Activated CD4-positive, alpha-beta memory T cell treated with anti-CD3 and anti-CD28 coated beads for 36 hours (primary cell): Measurements from ENCODE around the gene SLC12A6. TPM values are rescaled to one million over a fixed set of nuclear protein-coding genes. Genes with fewer than 3 reads are reported as not detected.

ENCODE experiments used
- CTCF ChIA-PET: fragments of 350-600 bp; sonication (Branson Sonifier 250); formaldehyde crosslinking; loops from one replicate; lab custom pipeline; 2021; ENCODE audit warnings: antibody characterized with exemption, inconsistent platforms; lab: Charles Lee
- POLR2A ChIA-PET: fragments of 350-600 bp; sonication (Branson Sonifier 250); formaldehyde crosslinking; loops from one replicate; lab custom pipeline; 2021; ENCODE audit warnings: antibody characterized with exemption; lab: Charles Lee
- DNase-seq: peaks from one replicate; pipeline ENCODE4 v3.0.0-alpha.2; 2020
- H3K27ac Mint-ChIP-seq: one replicate; pipeline ENCODE4 v1.8.0; 2021; ENCODE audit warnings: mixed read lengths
- H3K27me3 Mint-ChIP-seq: one replicate; pipeline ENCODE4 v1.8.0; 2021; ENCODE audit warnings: mixed read lengths
- H3K36me3 Mint-ChIP-seq: one replicate; pipeline ENCODE4 v1.8.0; 2021; ENCODE audit warnings: mixed read lengths
- H3K4me1 Mint-ChIP-seq: one replicate; pipeline ENCODE4 v1.8.0; 2021; ENCODE audit warnings: low read depth, mixed read lengths
- H3K4me3 Mint-ChIP-seq: one replicate; pipeline ENCODE4 v1.8.0; 2021; ENCODE audit warnings: mild to moderate bottlenecking, mixed read lengths
- H3K9me3 Mint-ChIP-seq: one replicate; pipeline ENCODE4 v1.8.0; 2021; ENCODE audit warnings: mixed read lengths
- intact Hi-C: fragments of 100-400 bp; cut with micrococcal nuclease; formaldehyde crosslinking; loops from one replicate; pipeline ENCODE4 v1.15.1; 2023
- total RNA-seq, 2 experiments: library from RNA; stranded (reverse); gene quantifications; one replicate each; pipeline ENCODE4 v1.2.3, GENCODE V29; 2021

The SLC12A6 gene
- total RNA-seq, 2 experiments from 2014 or later, result 18.4 to 18.5 TPM

- POLR2A ChIA-PET, result interaction anchor here (1.0 to 2.4 kb wide), 5 partner anchors 9 to 16 kb away, joined by 3 to 9 read pairs (median 4); partner anchors contain the start of genes NOP10, NUTM1 and SLC12A6
- intact Hi-C loops, result loop anchor here (1.0 kb wide), 1 partner anchor 10 kb away; no protein-coding TSS in a partner anchor
These were observed 9.7 kb downstream of the SLC12A6 start for GRCh38 chr15:34327906-34328305.

DNA sequence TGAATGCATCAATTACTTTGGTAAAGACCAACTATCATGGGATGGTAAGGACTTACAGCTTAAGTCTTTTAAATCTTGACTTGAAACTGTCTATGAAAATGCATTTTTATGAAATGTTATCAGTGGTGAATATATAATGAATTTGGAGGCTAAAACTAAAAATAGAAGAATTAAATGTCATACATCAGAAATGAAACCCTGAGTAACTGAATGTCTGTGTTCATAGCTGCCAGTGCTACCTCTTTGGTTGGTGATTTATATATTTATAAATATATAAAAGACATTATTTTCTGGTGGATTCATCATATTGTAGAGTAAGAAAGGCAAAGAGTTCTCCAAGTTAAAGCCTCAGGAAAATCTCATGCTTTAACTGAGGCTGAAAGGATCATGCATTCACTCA lies 12.2 kb downstream of the SLC12A6 start:
- DNase-seq, result no peak
- peak overlapping the region; percentile 56 for H3K27ac Mint-ChIP-seq
- H3K9me3 Mint-ChIP-seq, result no peaks in the 10 kb centered on the region
- H3K36me3 Mint-ChIP-seq, result no peaks in the 10 kb centered on the region
- H3K4me1 Mint-ChIP-seq, result peaks cover 49% of the 10 kb centered on the region
- H3K4me3 Mint-ChIP-seq, result no peak overlapping the region
- POLR2A ChIA-PET, result no interaction called here
- intact Hi-C loops, result no loop called here
- no peaks in the 10 kb centered on the region for H3K27me3 Mint-ChIP-seq
- CTCF ChIA-PET, result interaction anchor here (1.2 to 2.0 kb wide), 2 partner anchors 17 to 84 kb away, joined by 3 to 6 read pairs; partner anchors contain the start of gene NOP10

More at GRCh38 chr15:34327906-34328305, 9.7 kb downstream of the SLC12A6 start:
- H3K9me3 Mint-ChIP-seq, result no peaks in the 10 kb centered on the region
- peak overlapping the region; percentile 30 for H3K27ac Mint-ChIP-seq
- no peaks in the 10 kb centered on the region for H3K27me3 Mint-ChIP-seq
- H3K4me1 Mint-ChIP-seq, result peaks cover 62% of the 10 kb centered on the region
- CTCF ChIA-PET, result interaction anchor here (0.6 to 4.4 kb wide), 11 partner anchors 9 to 609 kb away, joined by 3 to 20 read pairs (median 4); partner anchors contain the start of genes KATNBL1, LPCAT4, NOP10 and NUTM1
- no peaks in the 10 kb centered on the region for H3K36me3 Mint-ChIP-seq
- H3K4me3 Mint-ChIP-seq, result peak overlapping the region; percentile 46
- DNase-seq, result no peak

GRCh38 chr15:34324933-34325332 lies 12.6 kb downstream of the SLC12A6 start:
- no peak for DNase-seq
- Mint-ChIP-seq H3K9me3 (no peaks in the 10 kb centered on the region), H3K27me3 (no peaks in the 10 kb centered on the region), H3K4me3 (no peak overlapping the region), H3K36me3 (no peaks in the 10 kb centered on the region), H3K4me1 (peaks cover 49% of the 10 kb centered on the region), H3K27ac (no peak overlapping the region)
- ChIA-PET POLR2A (no interaction called here), CTCF (interaction anchor here (1.2 to 2.0 kb wide), 2 partner anchors 18 to 84 kb away, joined by 3 to 6 read pairs; partner anchors contain the start of gene NOP10)
- intact Hi-C loops, result no loop called here

DNA sequence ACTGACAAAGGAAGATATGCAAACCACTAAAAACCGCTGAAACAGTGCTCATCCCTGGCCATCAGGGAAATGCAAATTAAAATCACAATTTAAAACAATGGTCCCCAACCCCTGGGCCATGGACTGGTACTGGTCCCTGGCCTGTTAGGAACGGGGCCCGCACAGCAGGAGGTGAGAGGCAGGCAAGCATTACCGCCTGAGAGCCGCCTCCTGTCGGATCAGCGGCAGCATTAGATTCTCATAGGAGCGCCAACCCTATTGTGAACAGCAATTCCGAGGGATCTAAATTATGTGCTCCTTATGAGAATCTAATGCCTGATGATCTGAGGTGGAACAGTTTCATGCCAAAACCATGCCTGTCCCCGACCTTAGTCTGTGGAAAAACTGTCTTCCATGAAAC lies 14.4 kb downstream of the SLC12A6 start:
- Mint-ChIP-seq H3K4me3 (no peak overlapping the region), H3K27me3 (no peaks in the 10 kb centered on the region), H3K36me3 (no peaks in the 10 kb centered on the region), H3K4me1 (peaks cover 46% of the 10 kb centered on the region), H3K27ac (no peak overlapping the region), H3K9me3 (no peaks in the 10 kb centered on the region)
- intact Hi-C loops, result no loop called here
- CTCF ChIA-PET, result no interaction called here
- DNase-seq, result no peak
- POLR2A ChIA-PET, result no interaction called here

DNA sequence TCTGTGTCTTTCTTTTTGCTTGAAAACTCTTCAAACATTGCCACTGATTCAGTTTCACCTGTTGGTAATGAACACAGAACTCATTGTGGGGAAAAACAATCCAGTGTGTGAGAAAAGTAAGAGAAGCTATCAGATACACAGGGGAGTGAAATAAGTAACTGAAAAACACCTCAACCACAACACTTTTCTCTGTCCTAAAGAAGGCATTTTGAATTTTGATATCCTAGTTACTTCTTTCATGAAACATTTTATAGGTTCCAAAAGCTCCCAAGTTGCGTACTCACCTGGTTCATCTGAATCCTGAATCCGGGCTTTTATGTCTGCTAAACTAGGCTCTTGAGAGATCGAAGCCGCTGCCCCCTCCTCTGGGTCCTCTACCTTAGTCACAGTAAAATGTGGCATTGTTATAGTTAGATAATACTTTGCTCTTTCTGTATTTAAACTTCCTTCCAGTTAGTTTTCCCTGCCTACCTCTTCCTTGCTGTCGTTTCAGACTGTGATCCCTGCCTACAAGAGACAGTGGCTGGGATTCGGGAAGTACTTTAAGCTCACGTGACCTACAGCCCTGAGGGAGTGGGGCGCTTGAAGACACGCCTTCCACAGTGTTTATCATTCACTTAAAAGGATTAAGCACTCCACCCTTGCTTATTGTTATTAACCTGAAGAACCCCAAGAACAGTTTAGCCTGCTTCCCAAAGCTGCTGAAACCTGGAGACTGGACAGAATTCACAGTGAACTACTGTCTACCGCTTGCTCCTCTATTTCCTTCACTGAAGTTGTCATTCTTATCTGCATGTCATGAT lies 19.1 kb downstream of the SLC12A6 start:
- Mint-ChIP-seq H3K4me3 (peak overlapping the region; percentile 96), H3K27me3 (no peaks in the 10 kb centered on the region), H3K27ac (peak overlapping the region; percentile 88), H3K9me3 (no peaks in the 10 kb centered on the region), H3K36me3 (peaks cover 11% of the 10 kb centered on the region), H3K4me1 (peaks cover 36% of the 10 kb centered on the region)
- POLR2A ChIA-PET, result interaction anchor here (0.8 to 1.7 kb wide), 3 partner anchors 10 to 15 kb away, joined by 3 to 9 read pairs (median 3); no protein-coding TSS in a partner anchor
- peak; percentile 38 for DNase-seq
- CTCF ChIA-PET, result interaction anchor here (1.1 to 2.2 kb wide), 3 partner anchors 9 to 77 kb away, joined by 3 to 9 read pairs (median 6); no protein-coding TSS in a partner anchor
- intact Hi-C loops, result loop anchor here (1.0 to 2.0 kb wide), 3 partner anchors 10 to 79 kb away; no protein-coding TSS in a partner anchor

GRCh38 chr15:34314491-34315490 lies 22.8 kb downstream of the SLC12A6 start:
- POLR2A ChIA-PET, result no interaction called here
- Mint-ChIP-seq H3K27me3 (no peaks in the 10 kb centered on the region), H3K4me3 (no peak overlapping the region), H3K4me1 (peaks cover 38% of the 10 kb centered on the region), H3K36me3 (peaks cover 11% of the 10 kb centered on the region), H3K9me3 (no peaks in the 10 kb centered on the region), H3K27ac (no peak overlapping the region)
- no peak for DNase-seq
- intact Hi-C loops, result no loop called here
- CTCF ChIA-PET, result no interaction called here

DNA sequence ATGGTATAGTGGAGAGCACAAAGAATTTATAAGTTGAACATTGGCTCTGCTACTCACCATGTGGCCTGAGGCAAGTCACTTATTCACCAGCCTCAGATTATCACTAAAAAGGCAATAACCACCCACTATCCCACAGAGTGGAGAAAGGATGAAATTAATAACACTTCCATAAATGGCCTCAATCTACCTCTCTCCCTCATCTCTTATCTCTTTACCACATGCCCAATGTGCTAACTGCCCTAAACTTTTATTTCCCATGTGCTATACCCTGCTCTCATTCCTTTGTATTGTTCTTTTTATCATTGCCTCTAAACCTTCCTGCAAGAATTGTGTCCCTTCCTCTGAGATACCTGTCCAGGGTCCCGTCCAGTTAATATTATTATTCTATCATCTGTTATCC lies 26.0 kb downstream of the SLC12A6 start:
- intact Hi-C loops, result no loop called here
- Mint-ChIP-seq H3K27ac (no peak overlapping the region), H3K4me3 (no peak overlapping the region), H3K9me3 (no peaks in the 10 kb centered on the region), H3K36me3 (peaks cover 21% of the 10 kb centered on the region), H3K27me3 (no peaks in the 10 kb centered on the region), H3K4me1 (peaks cover 33% of the 10 kb centered on the region)
- POLR2A ChIA-PET, result no interaction called here
- CTCF ChIA-PET, result no interaction called here
- DNase-seq, result no peak

GRCh38 chr15:34304613-34305012 lies 33.0 kb downstream of the SLC12A6 start:
- Mint-ChIP-seq H3K27me3 (no peaks in the 10 kb centered on the region), H3K36me3 (peaks cover 12% of the 10 kb centered on the region), H3K27ac (no peak overlapping the region), H3K4me3 (no peak overlapping the region), H3K9me3 (no peaks in the 10 kb centered on the region), H3K4me1 (peaks cover 24% of the 10 kb centered on the region)
- intact Hi-C loops, result no loop called here
- POLR2A ChIA-PET, result no interaction called here
- CTCF ChIA-PET, result interaction anchor here (0.7 to 1.6 kb wide), 2 partner anchors 63 to 1233 kb away, joined by 3 to 5 read pairs; partner anchors contain the start of gene LPCAT4
- DNase-seq, result no peak

- Mint-ChIP-seq H3K4me3 (no peak overlapping the region), H3K27me3 (no peaks in the 10 kb centered on the region), H3K27ac (no peak overlapping the region), H3K36me3 (peaks cover 2% of the 10 kb centered on the region), H3K9me3 (no peaks in the 10 kb centered on the region), H3K4me1 (peaks cover 26% of the 10 kb centered on the region)
- CTCF ChIA-PET, result no interaction called here
- no peak for DNase-seq
- intact Hi-C loops, result no loop called here
- POLR2A ChIA-PET, result no interaction called here
These were observed 36.5 kb downstream of the SLC12A6 start for GRCh38 chr15:34301058-34301457.

DNA sequence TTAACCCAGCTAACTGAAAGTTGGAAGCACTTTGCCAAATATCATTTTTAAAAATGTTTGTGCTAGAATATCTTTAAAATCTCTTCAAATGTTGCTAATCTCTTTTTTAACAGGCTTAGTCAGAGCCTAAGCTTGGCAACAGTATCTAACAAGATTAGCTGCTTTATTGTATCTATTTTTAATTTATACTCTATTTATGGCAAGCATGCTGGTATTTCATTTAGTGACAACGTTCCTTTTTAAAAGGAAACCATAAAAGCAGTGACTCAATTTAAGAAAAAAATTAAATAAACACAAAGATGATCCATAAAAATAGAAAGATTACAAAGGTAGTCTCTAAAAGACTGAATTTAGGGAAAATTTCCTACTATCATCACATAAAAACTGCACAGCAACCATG lies 40.5 kb downstream of the SLC12A6 start:
- ChIA-PET POLR2A (no interaction called here), CTCF (interaction anchor here (0.6 kb wide), 1 partner anchor 70 kb away, joined by 3 read pairs; the partner anchor contains the start of gene LPCAT4)
- Mint-ChIP-seq H3K9me3 (no peaks in the 10 kb centered on the region), H3K4me3 (no peak overlapping the region), H3K36me3 (peaks cover 2% of the 10 kb centered on the region), H3K27me3 (no peaks in the 10 kb centered on the region), H3K4me1 (peaks cover 17% of the 10 kb centered on the region), H3K27ac (no peak overlapping the region)
- intact Hi-C loops, result no loop called here
- no peak for DNase-seq

DNA sequence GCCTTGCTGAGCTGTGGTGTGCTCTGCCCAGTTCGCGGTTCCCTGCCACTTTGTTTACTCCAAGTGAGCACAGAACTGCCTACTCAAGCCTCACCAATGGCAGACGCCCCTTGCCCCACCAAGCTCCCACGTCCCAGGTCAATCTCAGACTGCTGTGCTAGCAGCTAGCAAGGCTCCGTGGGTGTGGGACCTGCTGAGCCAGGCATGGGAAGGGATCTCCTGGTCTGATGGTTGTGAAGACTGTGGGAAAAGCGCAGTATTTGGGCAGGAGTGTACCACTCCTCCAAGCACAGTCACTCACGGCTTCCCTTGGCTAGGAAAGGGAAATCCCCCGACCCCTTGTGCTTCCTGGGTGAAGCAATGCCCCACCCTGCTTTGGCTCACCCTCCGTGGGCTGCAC lies 45.0 kb downstream of the SLC12A6 start:
- Mint-ChIP-seq H3K4me1 (peaks cover 5% of the 10 kb centered on the region), H3K9me3 (peaks cover 4% of the 10 kb centered on the region), H3K4me3 (no peak overlapping the region), H3K27me3 (no peaks in the 10 kb centered on the region), H3K27ac (no peak overlapping the region), H3K36me3 (peaks cover 7% of the 10 kb centered on the region)
- ChIA-PET POLR2A (no interaction called here), CTCF (no interaction called here)
- no peak for DNase-seq
- intact Hi-C loops, result no loop called here
